CD4-positive, alpha-beta T cell (primary cell): ENCODE results near the gene NMU. TPM values are rescaled to one million over a fixed set of nuclear protein-coding genes. Genes with fewer than 3 reads are reported as not detected.

ENCODE experiments used
- ATAC-seq: fragments of 200-7000 bp; cut with Tn5 transposase; one replicate; pipeline ENCODE4 v1.10.0; 2022; ENCODE audit warnings: mild to moderate bottlenecking; ENCODE audit not compliant: poor library complexity
- CTCF ChIA-PET: fragments of 350-600 bp; sonication (Branson Sonifier 250); formaldehyde crosslinking; loops from one replicate; lab custom pipeline; 2021; ENCODE audit warnings: antibody characterized with exemption, inconsistent platforms; lab: Charles Lee
- POLR2A ChIA-PET: fragments of 350-600 bp; sonication (Branson Sonifier 250); formaldehyde crosslinking; loops from one replicate; lab custom pipeline; 2021; ENCODE audit warnings: antibody characterized with exemption, inconsistent platforms; lab: Charles Lee
- DNase-seq, 14 experiments: peaks; one replicate each; pipeline ENCODE4 v3.0.0-alpha.2; 2013 to 2020; ENCODE audit warnings: mixed read lengths in 2 of 14
- H3K27ac ChIP-seq, 2 donors: one replicate each; pipeline versions ENCODE4 v1.5.1 to v1.7.0; 2013; ENCODE audit warnings: low read length in 2 of 2, low read depth in 1 of 2, mild to moderate bottlenecking in 1 of 2
- H3K27me3 ChIP-seq, 2 experiments: 1 replicate in 1 of 2; 2 replicates in 1 of 2; pipeline versions ENCODE4 v1.6.1 to v1.7.0; 2013; ENCODE audit warnings: low read length in 2 of 2, control low read depth in 1 of 2, mild to moderate bottlenecking in 1 of 2, moderate library complexity in 1 of 2; ENCODE audit not compliant: insufficient read depth in 2 of 2, control insufficient read depth in 1 of 2
- H3K36me3 ChIP-seq: one replicate; pipeline ENCODE4 v1.6.1; 2013; ENCODE audit warnings: low read length, control low read depth; ENCODE audit not compliant: insufficient read depth
- H3K4me1 ChIP-seq: one replicate; pipeline ENCODE4 v1.6.1; 2013; ENCODE audit warnings: low read length, control low read depth; ENCODE audit not compliant: insufficient read depth
- H3K4me3 ChIP-seq: one replicate; pipeline ENCODE4 v1.5.1; 2013; ENCODE audit warnings: mild to moderate bottlenecking, low read length, moderate library complexity
- H3K9me3 ChIP-seq, 2 experiments: 1 replicate in 1 of 2; 2 replicates in 1 of 2; pipeline versions ENCODE4 v1.6.1 to v1.7.0; 2013; ENCODE audit warnings: low read length in 2 of 2, mild to moderate bottlenecking in 2 of 2, control low read depth in 1 of 2, moderate library complexity in 1 of 2; ENCODE audit not compliant: control insufficient read depth in 1 of 2, insufficient read depth in 1 of 2
- H3K27ac Mint-ChIP-seq: one replicate; pipeline ENCODE4 v1.8.0; 2020; ENCODE audit warnings: mixed read lengths
- H3K27me3 Mint-ChIP-seq: one replicate; pipeline ENCODE4 v1.8.0; 2021; ENCODE audit warnings: mixed read lengths
- H3K36me3 Mint-ChIP-seq: one replicate; pipeline ENCODE4 v1.8.0; 2021; ENCODE audit warnings: low read depth, mixed read lengths
- H3K4me1 Mint-ChIP-seq: one replicate; pipeline ENCODE4 v1.8.0; 2021; ENCODE audit warnings: low read depth, mixed read lengths
- H3K4me3 Mint-ChIP-seq: one replicate; pipeline ENCODE4 v1.8.0; 2020; ENCODE audit warnings: mild to moderate bottlenecking, mixed read lengths
- H3K9me3 Mint-ChIP-seq: one replicate; pipeline ENCODE4 v1.8.0; 2020; ENCODE audit warnings: mixed read lengths
- intact Hi-C, 2 experiments: fragments of 100-400 bp; cut with DNase I in 1 of 2; cut with micrococcal nuclease in 1 of 2; formaldehyde crosslinking; loops; one replicate each; pipeline versions ENCODE4 v1.15.1 to v1.9.0; 2023 to 2025; cut with DNase I, micrococcal nuclease
- total RNA-seq, 174 experiments: library from RNA in 2 of 174; stranded (reverse) in 2 of 174; gene quantifications; one replicate each; pipeline ENCODE4 v1.2.3 and lab custom pipeline; 2021 to 2026
- TF ChIP-seq, protein P1 (sequence below): fragments of 200-600 bp; IDR thresholded peaks from one replicate; pipeline ENCODE4 v1.8.0; 2022; ENCODE audit warnings: antibody characterized with exemption, mild to moderate bottlenecking

NMU gene
- total RNA-seq, 2 experiments from 2014 or later: not detected

DNA sequence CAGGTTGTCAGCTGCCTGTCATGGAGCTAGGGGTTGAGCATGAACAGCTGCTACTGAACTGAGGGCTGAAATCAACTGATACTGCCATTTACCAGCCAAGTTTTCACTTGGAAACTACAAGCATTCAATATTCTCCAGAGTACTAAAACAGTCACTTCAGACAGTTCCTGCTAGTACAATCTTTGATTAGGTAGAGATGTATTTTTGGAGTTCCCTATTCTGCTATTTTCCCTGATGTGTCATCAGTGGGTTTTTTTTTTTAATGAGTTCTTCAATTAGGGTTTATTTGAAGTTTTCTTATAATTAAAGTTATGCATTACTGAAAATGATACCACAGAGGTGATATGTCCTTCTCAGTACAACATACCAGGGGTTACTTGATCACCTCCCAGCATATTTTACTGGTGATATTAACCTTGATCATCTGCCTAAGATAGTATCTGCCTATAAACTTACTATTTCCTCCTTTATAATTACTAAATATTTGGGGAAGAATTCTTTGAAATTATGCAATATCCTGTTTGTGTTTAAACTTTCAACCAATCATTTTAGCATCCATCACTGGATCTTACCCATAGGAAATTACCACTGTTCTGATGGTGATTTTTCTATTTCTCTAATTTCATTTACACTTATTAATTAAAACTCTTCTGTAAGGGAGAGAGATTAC, 57.6 kb downstream of the NMU start:
- H3K27ac ChIP-seq: no peak overlapping the region
- H3K4me3 ChIP-seq: no peak overlapping the region
- intact Hi-C loops: no loop called here
- Mint-ChIP-seq H3K4me3 (no peak overlapping the region), H3K9me3 (peaks cover 19% of the 10 kb centered on the region), H3K27ac (no peak overlapping the region), H3K4me1 (no peaks in the 10 kb centered on the region), H3K27me3 (peaks cover 5% of the 10 kb centered on the region), H3K36me3 (no peaks in the 10 kb centered on the region)
- ChIA-PET CTCF (no interaction called here), POLR2A (no interaction called here)
- peaks cover 13 to 16% of the 10 kb centered on the region in 2 experiments for H3K9me3 ChIP-seq
- TF ChIP-seq, protein P1, sequence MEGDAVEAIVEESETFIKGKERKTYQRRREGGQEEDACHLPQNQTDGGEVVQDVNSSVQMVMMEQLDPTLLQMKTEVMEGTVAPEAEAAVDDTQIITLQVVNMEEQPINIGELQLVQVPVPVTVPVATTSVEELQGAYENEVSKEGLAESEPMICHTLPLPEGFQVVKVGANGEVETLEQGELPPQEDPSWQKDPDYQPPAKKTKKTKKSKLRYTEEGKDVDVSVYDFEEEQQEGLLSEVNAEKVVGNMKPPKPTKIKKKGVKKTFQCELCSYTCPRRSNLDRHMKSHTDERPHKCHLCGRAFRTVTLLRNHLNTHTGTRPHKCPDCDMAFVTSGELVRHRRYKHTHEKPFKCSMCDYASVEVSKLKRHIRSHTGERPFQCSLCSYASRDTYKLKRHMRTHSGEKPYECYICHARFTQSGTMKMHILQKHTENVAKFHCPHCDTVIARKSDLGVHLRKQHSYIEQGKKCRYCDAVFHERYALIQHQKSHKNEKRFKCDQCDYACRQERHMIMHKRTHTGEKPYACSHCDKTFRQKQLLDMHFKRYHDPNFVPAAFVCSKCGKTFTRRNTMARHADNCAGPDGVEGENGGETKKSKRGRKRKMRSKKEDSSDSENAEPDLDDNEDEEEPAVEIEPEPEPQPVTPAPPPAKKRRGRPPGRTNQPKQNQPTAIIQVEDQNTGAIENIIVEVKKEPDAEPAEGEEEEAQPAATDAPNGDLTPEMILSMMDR: no peak
- no peaks in the 10 kb centered on the region for H3K36me3 ChIP-seq
- ATAC-seq: no peak
- no peaks in the 10 kb centered on the region for H3K27me3 ChIP-seq
- DNase-seq: no peak
- H3K4me1 ChIP-seq: no peaks in the 10 kb centered on the region

DNA sequence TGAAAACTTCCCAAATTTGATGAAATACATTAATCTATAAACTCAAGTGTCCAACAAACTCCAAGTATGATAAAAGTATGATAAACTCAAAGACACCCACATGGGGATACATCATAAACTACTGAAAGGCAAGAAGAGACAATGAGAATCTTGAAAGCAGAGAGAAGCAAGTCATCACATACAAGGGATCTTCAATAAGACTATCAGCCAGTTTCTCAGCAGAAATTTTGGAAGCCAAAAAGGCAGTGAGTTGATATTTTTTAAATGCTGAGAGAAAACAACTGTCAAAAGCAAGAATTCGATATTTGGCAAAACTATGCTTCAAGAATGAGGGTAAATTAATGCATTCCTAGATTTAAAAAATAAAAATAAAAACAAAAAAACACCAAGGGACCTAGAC, 60.6 kb downstream of the NMU start:
- H3K36me3 ChIP-seq: no peaks in the 10 kb centered on the region
- no peak overlapping the region for H3K4me3 ChIP-seq
- no peaks in the 10 kb centered on the region for H3K27me3 ChIP-seq
- Mint-ChIP-seq H3K36me3 (no peaks in the 10 kb centered on the region), H3K27me3 (peaks cover 5% of the 10 kb centered on the region), H3K27ac (no peak overlapping the region), H3K4me3 (no peak overlapping the region), H3K9me3 (peaks cover 15% of the 10 kb centered on the region), H3K4me1 (no peaks in the 10 kb centered on the region)
- intact Hi-C loops: no loop called here
- POLR2A ChIA-PET: no interaction called here
- H3K4me1 ChIP-seq: no peaks in the 10 kb centered on the region
- ATAC-seq (no peak), DNase-seq (no peak)
- H3K9me3 ChIP-seq: peaks cover 13 to 16% of the 10 kb centered on the region in 2 experiments
- TF ChIP-seq, protein P1: no peak
- H3K27ac ChIP-seq: no peak overlapping the region
- CTCF ChIA-PET: no interaction called here

DNA sequence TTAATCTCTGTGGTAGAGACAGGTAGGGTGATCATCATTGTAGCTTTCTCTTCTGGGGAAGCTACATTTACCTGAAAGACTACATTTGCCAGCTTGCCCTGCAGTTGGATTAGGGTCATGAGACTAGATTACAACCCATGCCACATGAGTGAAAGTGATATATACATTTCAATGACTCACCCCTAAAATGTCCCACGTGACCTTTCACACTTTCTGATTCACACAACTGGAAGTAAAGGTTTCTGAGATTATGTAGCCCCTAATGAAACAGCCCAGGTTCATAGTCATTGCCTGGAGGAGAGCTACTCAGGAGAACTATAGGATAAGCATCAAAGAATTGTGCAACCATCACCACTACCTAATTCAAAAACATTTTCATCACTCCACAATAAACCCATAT, 61.8 kb downstream of the NMU start:
- ATAC-seq: no peak
- H3K36me3 Mint-ChIP-seq: no peaks in the 10 kb centered on the region
- ChIA-PET CTCF (no interaction called here), POLR2A (no interaction called here)
- H3K9me3 Mint-ChIP-seq: peaks cover 15% of the 10 kb centered on the region
- Histone ChIP-seq H3K4me3 (no peak overlapping the region), H3K27me3 (no peaks in the 10 kb centered on the region), H3K9me3 (peaks cover 13 to 16% of the 10 kb centered on the region in 2 experiments), H3K36me3 (no peaks in the 10 kb centered on the region), H3K4me1 (no peaks in the 10 kb centered on the region), H3K27ac (no peak overlapping the region)
- TF ChIP-seq, protein P1: no peak
- intact Hi-C loops: no loop called here
- H3K4me1 Mint-ChIP-seq: no peaks in the 10 kb centered on the region
- H3K27me3 Mint-ChIP-seq: peaks cover 5% of the 10 kb centered on the region
- H3K4me3 Mint-ChIP-seq: no peak overlapping the region
- no peak overlapping the region for H3K27ac Mint-ChIP-seq
- no peak for DNase-seq
